HG03439 (cell line): Measurements from ENCODE around the gene ADARB2.

Experiments
- ATAC-seq: cut with Tn5 transposase; IDR thresholded peaks from one replicate; pipeline ENCODE4 v1.9.1; 2021; ENCODE audit warnings: mild to moderate bottlenecking, moderate library complexity; ENCODE audit not compliant: unreplicated experiment

ADARB2 gene

DNA sequence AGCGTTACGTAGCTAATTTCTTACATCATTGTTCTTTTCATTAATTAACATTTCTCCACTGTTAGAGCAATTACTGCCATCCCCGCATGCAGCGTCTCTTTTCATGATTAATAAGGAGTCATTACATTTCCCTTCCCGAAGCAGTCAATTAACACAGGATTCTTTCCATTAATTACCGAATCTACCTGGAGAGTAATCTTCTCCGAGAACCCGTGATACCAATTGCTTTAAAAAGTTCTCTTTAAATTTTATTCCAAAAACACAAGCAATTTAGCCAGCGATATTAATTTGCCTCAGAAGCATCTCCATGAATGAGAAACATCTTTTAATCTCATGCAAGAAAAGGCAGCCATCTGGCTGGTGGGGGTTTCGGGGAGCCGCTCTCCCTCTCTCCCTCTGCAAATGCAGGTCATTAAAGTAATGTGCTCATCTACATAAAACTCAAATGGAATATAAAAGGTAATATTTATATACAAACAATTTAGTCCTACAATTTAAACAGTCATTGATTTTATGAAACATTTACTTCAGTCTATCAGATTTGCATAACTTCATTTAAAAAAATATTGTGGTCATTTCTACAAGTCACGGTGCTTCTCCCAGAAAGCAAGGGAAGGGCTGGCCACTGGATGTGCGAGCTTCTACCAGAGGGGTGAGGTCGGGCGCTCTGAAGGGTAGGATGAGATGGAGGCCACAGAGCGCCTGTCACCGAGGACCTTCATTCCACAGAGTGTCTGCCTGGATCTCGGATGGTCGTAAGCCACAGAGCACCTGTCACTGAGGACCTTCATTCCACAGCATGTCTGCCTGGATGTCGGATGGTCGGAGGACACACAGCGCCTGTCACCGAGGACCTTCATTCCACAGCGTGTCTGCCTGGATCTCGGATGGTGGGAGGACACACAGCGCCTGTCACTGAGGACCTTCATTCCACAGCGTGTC lies 536.2 kb downstream of the ADARB2 start:
- no peak for ATAC-seq

GRCh38 chr10:1199897-1200721 lies 537.2 kb downstream of the ADARB2 start:
- no peak for ATAC-seq

- no peak for ATAC-seq
Observed at GRCh38 chr10:1199345-1199673, 538.0 kb downstream of the ADARB2 start.

DNA sequence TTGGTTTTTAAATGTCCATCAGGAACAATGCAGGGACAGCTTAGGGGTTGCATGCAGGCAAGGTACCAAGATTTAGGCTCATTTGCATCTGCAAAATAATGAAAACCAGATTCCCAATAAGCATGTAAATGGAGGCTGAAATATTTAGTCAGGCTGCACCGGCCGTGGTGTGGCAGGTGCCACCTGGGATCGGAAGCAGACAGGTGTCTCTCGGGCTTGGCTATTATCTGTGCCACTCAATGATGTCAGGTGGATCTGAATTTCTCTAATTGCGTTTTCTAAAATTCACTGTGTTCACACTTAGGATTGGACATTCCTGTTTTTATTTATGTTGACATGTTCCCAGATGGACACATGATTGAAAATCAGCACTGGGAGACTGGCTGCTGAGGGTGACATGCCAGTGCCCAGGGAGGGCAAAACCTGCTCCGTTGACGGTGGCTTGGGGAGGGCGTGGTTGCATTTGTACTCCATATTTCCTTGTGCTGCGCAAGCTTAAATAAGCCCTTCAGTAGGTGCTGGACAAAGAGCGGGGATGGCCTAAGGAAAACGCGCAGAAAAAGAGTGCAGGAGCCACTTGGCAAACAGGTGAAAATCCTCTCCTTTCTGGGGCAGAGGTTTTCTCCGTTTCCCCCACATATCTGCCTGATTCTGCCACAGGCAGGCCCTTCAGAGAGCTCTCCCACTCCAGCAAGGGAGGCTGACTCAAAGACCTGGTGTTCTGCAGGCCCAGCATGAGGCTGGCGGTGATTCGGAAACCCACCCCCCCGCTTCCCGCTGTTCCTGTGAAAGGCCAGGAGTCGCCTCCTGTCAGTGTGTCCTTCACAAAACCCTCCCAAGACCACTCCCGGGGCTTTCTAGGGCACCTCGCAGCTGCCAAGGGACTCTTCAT lies 538.6 kb downstream of the ADARB2 start:
- no peak for ATAC-seq

- no peak for ATAC-seq
Observed at GRCh38 chr10:1197384-1197783, 539.9 kb downstream of the ADARB2 start.

DNA sequence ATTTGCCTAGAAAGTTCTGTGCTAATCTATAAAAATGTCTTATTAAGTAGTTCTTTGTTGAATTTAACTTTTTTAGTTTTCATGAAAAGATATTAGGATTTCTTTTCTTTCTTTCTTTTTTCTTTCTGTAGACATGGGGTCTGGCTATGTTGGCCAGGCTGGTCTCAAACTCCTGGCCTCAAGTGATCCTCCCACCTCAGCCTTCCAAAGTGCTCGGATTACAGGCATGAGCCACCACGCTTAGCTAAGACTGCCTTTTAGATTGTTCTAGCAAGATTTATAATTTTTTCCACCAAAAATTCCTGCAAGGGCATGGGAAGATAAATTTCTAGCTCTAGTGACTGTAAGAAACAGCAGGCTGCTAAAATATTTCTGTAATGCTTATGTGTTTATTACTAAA lies 540.7 kb downstream of the ADARB2 start:
- ATAC-seq: no peak

GRCh38 chr10:1195828-1196227 lies 541.5 kb downstream of the ADARB2 start:
- no peak for ATAC-seq

GRCh38 chr10:1194161-1194560 lies 543.2 kb downstream of the ADARB2 start:
- ATAC-seq: no peak

GRCh38 chr10:1193561-1193960 lies 543.8 kb downstream of the ADARB2 start:
- no peak for ATAC-seq

GRCh38 chr10:1191752-1192151 lies 545.6 kb downstream of the ADARB2 start:
- no peak for ATAC-seq

GRCh38 chr10:1190791-1191490 lies 546.4 kb downstream of the ADARB2 start:
- ATAC-seq: no peak

- no peak for ATAC-seq
Observed at GRCh38 chr10:1190052-1190395, 547.3 kb downstream of the ADARB2 start.

GRCh38 chr10:1189166-1190051 lies 547.9 kb downstream of the ADARB2 start:
- ATAC-seq: no peak

DNA sequence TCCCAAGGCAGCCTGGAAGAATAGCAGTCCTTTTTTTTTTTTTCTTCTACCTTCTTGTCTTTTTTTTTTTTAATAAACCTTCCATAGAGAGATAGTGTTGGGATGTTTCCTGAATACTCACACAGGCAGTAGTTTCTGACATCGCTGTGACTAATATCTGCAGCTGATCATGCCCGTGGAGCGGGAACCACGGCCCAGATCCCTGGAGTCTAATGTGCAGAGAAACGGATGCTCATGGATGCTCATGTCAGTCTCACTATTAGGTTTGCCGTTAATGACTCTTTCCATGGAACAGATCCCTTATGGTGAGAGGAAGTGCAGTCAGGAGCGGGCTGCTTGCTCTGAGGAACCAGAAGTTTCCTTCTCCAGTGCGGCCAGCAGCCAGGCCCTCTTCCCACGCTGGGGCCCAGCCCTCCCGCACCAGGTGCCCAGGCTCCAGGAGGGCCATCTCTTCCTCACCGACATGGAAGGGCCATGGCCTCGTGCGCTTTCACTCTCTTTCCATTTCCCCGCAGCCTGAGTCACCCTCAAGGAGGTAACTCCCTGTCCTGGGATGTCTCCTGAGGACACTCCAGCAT lies 548.7 kb downstream of the ADARB2 start:
- ATAC-seq: no peak

GRCh38 chr10:1187855-1188557 lies 549.3 kb downstream of the ADARB2 start:
- no peak for ATAC-seq

- no peak for ATAC-seq
Observed at GRCh38 chr10:1187151-1187854, 550.0 kb downstream of the ADARB2 start.

GRCh38 chr10:1186683-1186990 lies 550.7 kb downstream of the ADARB2 start:
- no peak for ATAC-seq
